ENCODE results near the gene THEMIS2.

DNA sequence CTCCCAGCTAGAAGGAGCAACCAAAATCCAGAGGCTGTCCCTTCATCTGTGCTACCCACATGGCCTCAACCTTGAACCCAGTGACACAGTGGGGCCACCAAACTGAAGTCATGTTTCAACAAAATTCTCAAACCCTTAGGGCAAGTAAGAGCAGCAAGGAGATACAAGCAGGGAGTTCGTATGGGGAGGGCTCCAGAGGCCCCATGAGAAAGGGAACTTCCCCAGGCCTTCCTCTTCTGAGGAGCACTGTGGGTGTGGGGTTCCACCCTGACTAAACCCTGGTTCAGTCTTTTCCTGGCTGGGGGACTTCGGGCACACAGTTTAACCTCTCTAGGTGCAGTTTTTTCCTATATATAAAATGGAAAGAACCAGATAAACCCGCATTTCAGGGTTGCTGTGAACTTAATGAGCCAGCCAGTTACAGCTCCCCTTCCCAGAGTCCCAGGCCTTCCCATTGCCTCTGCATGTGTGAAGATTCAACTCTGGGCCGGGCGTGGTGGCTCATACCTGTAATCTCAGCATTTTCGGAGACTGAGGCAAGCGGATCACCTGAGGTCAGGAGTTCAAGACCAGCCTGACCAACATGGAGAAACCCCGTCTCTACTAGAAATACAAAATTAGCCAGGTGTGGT lies 8.0 kb upstream of the THEMIS2 start:
- TF ChIP-seq, protein P1, sequence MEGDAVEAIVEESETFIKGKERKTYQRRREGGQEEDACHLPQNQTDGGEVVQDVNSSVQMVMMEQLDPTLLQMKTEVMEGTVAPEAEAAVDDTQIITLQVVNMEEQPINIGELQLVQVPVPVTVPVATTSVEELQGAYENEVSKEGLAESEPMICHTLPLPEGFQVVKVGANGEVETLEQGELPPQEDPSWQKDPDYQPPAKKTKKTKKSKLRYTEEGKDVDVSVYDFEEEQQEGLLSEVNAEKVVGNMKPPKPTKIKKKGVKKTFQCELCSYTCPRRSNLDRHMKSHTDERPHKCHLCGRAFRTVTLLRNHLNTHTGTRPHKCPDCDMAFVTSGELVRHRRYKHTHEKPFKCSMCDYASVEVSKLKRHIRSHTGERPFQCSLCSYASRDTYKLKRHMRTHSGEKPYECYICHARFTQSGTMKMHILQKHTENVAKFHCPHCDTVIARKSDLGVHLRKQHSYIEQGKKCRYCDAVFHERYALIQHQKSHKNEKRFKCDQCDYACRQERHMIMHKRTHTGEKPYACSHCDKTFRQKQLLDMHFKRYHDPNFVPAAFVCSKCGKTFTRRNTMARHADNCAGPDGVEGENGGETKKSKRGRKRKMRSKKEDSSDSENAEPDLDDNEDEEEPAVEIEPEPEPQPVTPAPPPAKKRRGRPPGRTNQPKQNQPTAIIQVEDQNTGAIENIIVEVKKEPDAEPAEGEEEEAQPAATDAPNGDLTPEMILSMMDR (conservative IDR thresholded peaks at IDR 0.05; ENCODE audit: low read depth, low read length): no peak
- no peak for TF ChIP-seq EZH2 (IDR thresholded peaks at IDR 0.05; ENCODE audit: borderline replicate concordance, low read depth, low read length, poor library complexity, severe bottlenecking)
